ENCODE measurements around the gene CLCN7.

Gene CLCN7

DNA sequence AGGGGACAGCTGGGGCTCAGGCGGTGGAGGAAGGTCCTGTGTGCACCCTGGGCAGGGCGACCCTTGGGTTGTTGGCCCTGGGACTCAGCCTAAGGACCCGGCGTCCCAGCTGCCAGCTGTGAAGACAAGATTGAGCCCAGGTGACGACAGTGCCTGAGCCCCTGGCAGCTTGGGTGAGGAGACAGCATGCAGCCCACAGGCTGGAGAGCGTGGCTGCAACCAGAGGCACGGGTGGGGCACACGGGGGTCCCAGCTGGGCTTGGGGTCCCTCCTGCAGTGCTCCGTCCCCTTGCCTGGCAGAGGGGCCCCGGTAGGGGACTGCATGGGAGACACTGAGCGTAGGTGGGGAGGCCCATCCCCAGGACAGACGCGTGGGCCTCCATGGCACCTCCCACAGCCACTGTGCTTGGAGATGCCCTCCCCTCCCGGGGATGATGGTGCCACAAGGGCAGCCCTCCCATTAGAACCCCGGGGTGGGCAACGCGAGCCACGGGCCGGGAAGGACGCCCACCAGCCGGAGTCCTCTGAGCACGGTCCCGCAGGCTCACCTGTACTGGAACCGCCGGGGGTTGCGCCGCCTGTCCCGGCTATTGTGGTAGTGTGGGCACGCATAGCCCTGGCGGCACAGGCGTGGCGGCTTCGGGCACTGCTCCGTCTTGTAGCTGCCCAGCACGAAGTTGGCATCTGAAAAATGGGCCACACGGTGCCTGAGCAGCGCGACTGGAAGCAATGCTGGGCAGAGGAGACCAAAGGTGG lies 75.8 kb downstream of the CLCN7 start:
- Mint-ChIP-seq H3K36me3 (peaks cover 32 to 37% of the 10 kb centered on the region in 2 donors), H3K9me3 (no peaks in the 10 kb centered on the region), H3K27me3 (no peaks in the 10 kb centered on the region), H3K4me1 (no peaks in the 10 kb centered on the region), H3K27ac (peak overlapping the region; percentile 20), H3K4me3 (no peak overlapping the region)
- no peak for ATAC-seq (replicated peaks)
- no peak for DNase-seq

DNA sequence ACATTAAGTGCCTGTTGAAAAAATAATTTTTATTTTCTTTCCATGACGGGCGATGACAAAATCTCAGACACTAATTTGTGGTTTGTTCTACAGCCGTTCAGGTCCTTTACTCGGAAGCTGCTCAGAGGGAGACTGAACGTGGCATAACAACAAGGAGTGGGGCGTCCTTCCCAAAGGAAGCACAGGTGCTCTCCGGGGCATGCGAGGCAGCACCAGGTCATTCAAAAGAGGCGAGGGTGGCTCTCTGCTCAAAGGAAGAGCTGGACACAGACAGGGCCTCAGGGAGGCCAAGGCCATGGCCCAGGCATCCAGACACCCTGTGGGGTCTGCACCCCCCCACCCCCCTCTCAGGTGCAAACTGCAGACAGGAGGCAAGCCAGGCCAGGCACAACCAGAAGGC lies 76.5 kb downstream of the CLCN7 start:
- H3K4me1 Mint-ChIP-seq, result no peaks in the 10 kb centered on the region
- H3K27me3 Mint-ChIP-seq, result no peaks in the 10 kb centered on the region
- no peaks in the 10 kb centered on the region for H3K9me3 Mint-ChIP-seq
- ATAC-seq (replicated peaks) (no peak), DNase-seq (no peak)
- peaks cover 31 to 36% of the 10 kb centered on the region in 2 donors for H3K36me3 Mint-ChIP-seq
- H3K27ac Mint-ChIP-seq, result no peak overlapping the region
- H3K4me3 Mint-ChIP-seq, result no peak overlapping the region

DNA sequence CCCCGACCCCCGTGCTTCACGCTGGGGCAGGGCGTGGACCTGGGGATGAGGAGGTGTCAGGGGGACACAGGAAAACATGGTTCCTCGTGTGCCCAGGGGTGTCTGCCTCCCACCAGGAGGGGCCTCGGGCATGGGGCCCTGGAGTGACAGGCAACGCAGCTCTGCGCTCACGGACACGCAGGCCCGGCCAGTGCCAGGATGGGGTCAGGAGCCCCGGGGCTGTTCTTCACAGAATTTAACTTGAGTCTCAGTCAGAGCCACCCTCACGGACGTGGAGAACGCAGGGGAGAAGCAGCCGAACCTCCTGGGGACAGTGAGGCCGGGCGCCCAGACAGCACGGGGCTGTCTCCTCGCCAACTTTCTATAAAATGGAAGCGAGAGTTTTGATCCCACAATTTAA lies 77.0 kb downstream of the CLCN7 start:
- ATAC-seq (replicated peaks), result no peak
- peaks cover 34 to 35% of the 10 kb centered on the region in 2 donors for H3K36me3 Mint-ChIP-seq

DNA sequence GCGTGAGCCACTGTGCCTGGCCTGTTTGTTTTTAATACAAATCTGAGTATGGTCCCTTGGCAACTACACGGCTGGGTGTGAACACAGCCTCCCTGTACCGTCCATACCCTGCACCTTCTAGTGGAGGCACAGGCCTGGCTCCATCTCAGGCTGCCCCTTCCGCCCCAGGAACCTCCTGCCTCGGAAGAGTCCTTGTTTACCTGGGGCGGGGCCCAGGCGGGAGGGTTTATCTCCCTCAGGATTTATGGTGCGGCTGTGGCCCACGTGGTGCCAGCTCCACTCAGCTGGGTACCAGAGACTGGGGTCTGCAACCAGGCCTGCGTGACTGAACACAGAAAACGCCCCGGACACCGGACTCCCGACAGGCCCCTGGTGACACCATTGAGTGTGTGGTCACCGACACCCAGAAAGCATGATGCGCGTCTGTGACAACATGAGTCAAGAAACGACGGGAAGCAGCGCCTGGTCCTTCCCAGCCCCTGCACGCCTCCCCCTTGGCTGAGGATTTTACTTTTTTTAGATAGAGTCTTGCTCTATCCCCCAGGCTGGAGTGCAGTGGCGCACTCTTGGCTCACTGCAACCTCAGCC lies 79.3 kb downstream of the CLCN7 start:
- Mint-ChIP-seq H3K36me3 (peaks cover 32 to 33% of the 10 kb centered on the region in 2 donors), H3K4me3 (no peak overlapping the region), H3K4me1 (no peaks in the 10 kb centered on the region), H3K27ac (no peak overlapping the region), H3K9me3 (no peaks in the 10 kb centered on the region), H3K27me3 (no peaks in the 10 kb centered on the region)
- ATAC-seq (replicated peaks), result no peak
- DNase-seq, result no peak

More for the DNA sequence above, 77.0 kb downstream of the CLCN7 start:
- H3K27me3 Mint-ChIP-seq, result no peaks in the 10 kb centered on the region
- H3K9me3 Mint-ChIP-seq, result no peaks in the 10 kb centered on the region
- H3K27ac Mint-ChIP-seq, result no peak overlapping the region
- H3K4me3 Mint-ChIP-seq, result no peak overlapping the region
- no peak for DNase-seq
- H3K4me1 Mint-ChIP-seq, result no peaks in the 10 kb centered on the region

Measured in stimulated activated naive B cell treated with anti-CD40 and anti-IgM and Interleukin-4, amounts not matched to agents 10 μg/mL and 1 μg/mL and 100 μg/mL, for 72 hours (primary cell).